ENCODE data around the gene TRMT44.
"Not testable (repeated sequence)": the region's sequence is repeated elsewhere in the genome, so short reads cannot be mapped to it uniquely, and the experiment has no call there.

TRMT44 gene

DNA sequence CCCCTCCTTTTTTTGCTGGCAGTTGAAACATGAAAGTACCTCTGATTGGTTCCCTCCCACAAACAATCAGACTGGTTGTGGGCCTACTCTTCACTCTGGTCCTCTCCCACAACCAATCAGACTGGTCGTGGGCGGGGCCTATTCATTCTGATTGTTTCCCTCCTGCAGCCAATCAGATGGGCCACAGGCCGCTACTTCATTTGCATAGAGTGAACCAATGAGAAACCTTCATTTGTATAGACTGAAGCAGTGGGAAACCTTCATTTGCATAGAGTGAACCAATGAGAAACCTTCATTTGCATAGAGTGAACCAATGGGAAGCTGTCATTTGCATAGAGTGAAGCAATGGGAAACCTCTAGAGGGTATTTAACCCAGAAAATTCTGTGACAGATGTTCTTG is 55.2 kb downstream of the TRMT44 start:
- no peak for DNase-seq

DNA sequence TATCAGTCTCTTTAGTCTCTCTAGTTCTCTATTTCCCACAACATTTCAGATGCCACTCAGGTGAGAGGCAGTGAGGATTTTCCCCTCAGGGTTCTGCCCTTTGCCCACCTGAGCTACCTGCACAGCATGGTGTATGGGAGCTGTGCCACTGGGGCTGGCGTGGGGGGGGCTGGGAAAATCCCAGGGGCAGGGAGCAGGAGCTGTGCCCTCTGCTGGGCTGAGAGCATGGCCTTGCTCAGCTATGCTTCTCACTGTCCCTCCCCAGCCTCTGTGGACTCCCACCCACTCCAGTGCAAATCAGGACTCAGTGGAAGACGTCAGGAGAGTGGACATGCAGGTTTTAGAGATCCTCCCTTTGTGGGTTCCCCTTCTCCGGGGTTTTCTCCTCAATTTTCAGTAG is 57.2 kb downstream of the TRMT44 start:
- no peak for DNase-seq

DNA sequence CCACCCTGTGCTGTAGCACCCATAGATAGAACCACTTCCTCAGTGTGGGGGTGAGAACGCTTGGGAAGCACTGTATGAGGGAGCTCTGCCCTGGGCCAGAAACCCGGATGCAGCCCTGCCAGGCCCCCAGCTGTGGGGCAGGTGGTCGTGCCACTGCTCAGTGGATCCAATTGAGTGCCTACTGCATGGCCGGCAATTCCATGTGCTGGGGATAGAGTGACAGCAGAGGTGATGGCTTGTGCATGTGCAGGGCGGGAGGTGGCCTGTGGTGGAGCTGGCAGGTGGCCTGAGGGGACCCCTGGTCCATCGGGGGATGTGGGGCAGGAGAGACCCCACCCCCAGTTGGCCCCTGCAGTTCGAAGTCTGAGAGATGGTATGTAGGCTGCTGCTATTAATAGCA is 60.4 kb downstream of the TRMT44 start:
- no peak for DNase-seq

DNA sequence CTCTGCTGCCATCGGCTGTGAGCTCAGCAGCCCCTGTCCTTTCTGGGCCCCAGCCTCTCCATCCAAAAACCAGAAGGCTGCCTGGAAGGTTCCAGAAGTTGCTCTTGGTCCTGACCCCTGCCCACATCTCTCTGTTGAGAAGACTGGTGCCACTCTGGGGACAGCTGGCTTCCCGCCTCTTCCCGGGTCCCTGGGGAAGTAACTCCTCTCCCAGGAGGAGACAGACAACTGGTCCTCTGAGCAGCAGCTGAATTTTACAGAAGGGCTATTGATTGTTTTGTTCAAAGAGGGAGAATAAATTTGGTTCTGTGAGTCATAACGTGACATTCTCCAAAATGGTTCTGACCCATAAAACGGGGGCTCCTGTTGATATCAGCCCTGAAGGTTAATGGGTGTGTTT is 61.2 kb downstream of the TRMT44 start:
- DNase-seq, result no peak

DNA sequence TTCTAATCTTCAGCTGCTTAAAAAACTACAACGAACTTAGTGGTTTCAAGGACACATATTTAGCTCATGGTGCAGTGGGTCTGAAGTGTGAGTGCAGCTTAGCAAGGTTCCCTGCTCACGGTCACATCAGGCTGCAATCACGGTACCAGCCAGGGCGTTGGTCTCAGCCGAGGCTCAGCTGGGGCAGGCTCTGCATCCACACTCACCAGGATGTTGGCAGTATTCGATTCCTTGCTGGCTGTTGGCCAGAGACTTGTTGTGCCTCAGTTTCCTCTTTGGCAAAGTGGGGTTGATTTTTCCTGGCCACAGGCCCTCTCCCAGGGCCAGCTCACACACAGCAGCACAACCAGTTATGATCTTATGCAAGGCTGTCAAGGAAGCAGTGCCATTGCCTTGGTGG is 61.8 kb downstream of the TRMT44 start:
- no peak for DNase-seq

DNA sequence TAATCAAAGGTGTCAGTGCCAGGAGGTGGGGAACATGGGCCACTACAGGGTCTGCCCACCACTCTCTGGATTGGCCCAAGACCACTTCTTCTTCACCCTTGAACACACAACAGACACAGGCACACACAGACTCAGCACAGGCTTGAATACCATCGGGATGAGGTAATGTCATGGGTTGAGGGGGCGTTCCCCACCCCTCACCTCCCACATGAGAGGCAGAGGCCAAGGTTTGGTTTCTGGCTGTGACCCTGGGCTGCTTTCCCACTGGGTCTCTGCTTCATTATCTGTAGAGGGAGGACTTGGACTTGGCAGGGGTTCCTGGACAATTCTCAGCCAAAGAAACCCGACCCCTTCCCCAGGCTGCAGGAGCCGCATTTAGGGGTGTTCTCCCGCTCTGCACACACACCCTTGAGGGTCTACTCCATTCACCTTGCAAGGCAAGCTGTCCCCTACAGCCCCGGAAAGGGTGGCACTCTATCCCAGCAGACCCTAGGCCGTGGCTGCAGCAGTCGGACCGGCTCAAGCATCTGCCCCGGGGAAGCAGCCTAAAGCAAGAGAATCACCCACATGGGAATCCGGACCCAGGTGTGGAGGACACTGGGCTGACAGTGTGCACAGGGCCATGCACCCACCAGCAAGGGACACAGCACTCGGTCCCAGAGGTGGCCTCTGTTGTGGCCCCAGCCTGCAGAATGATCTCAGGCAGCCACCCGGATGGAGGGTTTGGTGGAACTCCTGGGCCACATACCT is 62.4 kb downstream of the TRMT44 start:
- DNase-seq, result no peak

DNA sequence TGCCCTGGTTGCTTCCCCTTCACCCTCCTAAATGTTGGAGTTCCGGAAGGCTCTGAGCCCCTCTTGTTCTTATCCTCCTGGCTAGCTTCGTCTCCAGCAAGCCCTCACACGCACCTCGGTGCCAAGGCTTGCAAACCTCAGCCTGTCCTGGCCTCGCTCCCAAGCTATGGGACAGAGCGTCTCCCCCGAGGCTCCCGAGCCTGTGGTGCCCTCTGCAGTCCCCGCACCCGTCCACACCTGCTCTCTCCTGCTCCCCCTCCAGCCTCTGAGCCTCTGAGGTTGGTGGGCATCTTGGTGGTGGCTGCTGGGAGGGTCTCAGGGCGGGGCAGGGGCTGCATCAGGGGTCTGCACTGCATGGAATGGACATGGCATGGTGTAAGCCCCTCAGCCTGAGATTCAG is 63.2 kb downstream of the TRMT44 start:
- DNase-seq, result no peak

DNA sequence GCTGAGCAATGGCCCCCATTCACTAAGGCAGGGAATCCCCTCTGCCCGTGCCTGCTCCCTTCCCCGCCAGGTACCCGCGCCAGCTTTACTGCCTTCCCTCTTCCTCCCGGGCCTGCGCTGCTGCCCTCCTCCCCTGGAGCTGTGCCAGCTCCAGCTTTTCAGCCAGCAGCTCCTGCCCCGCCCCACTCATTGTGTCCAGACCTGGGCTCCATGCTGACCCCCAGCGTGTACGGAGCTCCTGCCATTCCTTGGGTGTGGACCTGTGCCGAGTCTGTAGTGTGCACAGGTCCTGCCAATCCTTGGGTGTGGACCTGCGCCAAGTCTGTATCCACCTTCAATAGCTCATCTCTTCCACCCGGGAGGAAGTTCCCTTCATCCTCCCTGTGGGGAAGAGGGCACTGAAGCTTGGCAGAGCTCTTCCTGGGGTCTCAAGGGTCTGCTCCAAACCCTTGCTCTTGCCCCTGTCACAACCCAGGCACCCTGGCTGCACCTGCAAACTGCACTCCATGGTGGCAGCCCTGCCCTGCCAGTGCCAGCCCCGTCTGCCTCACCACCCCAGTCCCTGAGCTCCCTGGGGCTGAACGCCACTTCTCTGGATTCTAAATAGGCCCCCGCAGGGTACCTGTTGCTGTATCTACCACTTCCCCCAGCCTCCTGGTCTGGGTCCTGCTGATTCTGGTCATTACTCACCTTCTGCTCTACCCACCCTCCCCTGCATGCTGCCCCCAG is 63.9 kb downstream of the TRMT44 start:
- no peak for DNase-seq

DNA sequence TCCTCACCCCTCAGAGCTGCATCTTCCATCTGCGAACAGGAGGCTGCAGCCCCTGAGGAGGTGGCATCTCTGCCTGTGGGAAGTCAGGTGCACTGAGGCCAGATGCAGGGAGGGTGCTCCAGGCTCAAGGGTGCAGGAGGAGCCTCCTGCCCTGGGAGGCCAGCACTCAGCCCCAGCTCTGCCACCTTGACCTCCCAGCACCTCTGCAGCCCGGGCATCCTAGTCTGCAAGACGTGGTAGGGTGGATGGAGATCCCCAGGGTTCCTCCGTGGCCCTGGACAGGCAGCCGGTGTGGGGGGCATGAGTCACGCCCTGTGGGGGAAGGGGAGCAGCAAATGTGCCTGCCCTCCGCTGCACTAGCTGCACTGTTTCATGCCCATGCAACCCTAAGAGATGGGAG is 64.7 kb downstream of the TRMT44 start:
- no peak for DNase-seq

DNA sequence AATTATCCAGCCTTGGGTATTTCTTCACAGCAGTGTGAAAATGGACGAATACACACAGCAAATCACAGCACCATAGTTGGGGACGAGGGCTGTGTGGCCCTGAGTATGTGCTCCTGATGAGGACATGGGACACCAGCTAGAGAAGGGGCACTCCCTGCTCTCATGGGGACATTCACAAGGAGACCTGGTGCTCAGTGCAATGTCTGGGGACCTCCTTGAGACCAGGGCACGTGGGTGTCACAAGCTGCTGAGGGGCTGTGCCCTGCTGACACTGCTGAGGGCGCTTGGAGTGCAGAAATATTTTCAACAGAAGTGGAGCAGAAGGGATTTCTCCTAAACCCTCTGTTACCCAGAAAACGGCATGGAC is 65.4 kb downstream of the TRMT44 start:
- DNase-seq, result no peak

DNA sequence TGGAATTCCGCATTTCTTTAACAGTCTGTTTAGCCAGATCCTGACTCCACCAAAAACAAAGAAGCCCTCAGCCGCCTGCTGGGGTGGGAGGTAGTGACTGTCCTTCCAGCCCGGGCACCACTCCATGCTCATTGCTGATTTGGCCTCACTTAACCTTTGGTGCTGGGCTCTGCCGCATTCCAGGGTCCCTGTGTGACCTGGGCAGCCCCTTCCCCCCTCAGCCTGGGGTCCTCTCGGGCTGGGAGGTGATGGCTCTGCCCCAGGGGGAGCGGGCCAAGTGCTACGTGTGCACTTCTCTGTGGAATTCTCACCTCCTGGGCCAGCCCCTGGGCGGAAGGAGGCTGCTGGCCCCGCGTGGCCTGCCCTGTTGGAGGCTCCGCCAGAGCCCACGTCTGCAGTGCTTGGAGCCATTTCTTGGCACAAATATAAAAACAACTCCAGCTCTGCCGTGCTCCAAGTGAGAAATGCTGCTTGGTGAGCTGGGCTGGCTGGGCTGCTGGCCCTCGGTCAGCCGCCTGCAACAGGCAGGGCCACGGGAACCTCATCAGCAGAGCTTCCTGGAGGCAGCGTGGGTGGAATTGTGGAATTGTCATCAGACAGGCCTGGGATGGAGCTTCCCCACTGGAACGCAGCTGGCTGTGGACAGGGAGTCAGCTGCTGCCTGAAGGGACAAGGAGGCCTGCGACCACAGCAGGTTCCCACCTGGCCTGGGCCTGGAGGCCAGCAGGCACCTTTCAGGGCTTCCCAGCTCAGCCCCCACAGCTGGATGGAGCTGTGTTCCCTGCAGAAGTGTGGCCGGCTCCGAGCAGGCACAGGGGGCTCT is 66.0 kb downstream of the TRMT44 start:
- DNase-seq, result no peak

DNA sequence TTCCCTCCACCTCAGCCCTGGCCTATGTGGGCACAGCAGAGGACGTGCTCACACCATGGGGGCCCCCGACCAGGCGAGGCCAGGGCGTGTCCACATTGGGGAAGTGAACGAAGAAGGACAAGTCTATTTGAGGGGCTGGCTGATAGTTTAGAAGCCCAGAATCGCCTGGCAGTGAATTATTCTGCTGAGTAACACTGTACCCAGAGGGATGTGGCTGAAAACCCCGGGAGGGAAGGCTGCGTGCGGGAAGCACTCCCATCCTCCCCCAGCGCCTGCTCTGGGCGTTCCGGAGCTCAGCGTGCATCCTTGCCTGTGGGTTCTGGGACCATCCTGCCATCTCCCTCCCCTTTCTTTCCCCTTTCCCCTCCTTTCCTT is 66.6 kb downstream of the TRMT44 start:
- DNase-seq, result no peak

DNA sequence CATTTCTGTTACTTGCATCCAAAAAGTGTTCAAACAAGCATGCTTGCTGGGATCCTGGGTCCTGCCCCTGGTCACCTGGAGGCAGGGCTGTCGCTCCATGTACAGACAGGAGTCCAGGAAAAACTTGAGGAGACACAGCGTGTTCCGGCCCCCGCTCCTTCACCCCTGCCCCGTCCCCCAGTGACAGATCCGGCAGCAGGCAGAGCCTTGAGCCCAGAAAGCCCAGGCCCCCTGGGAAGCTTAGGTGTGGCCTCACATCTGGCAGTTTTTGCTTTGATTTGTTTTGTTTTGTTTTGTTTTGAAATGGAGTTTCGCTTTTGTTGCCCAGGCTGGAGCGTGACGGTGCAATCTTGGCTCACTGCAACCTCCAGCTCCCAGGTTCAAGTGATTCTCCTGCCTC is 67.0 kb downstream of the TRMT44 start:
- DNase-seq, result no peak

DNA sequence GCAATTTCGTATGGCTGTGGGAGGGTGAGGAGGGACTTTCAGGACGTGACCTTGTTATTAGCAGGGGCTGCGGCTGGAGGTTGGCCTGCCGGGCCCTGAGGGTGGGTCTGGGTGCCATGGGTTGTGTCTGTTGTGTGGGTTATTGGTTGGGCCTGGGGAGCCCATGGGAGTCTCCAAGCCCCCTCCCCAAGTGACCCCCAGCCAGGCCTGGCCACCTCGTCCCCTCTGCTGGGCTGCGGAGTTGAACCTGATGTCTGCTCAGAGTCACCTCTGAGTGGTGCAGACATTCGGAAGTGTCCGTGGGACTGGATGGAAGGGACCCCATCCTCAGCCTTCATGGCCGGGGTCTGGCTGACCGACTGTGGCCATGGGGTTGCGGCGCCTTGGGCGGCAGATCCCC is 67.7 kb downstream of the TRMT44 start:
- no peak for DNase-seq

DNA sequence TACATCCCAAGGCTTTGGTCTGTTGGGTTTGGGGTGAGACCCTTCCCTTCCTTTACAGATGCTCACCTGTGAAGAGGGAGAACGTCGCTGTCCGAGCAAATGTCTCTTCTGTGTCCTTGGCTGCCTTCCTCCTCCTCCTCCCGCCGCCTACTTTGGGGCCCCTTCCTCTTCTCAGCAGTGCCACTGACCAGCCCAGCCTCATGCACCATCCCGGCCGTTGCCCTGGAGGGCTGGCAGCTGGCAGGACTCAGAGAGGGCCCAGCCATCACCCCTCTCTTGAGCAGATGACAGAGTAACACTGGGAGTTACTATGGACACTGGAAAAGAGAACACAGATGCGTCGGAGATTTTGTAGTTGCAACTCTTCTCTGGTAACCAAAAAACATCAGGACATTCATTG is 68.2 kb downstream of the TRMT44 start:
- no peak for DNase-seq

DNA sequence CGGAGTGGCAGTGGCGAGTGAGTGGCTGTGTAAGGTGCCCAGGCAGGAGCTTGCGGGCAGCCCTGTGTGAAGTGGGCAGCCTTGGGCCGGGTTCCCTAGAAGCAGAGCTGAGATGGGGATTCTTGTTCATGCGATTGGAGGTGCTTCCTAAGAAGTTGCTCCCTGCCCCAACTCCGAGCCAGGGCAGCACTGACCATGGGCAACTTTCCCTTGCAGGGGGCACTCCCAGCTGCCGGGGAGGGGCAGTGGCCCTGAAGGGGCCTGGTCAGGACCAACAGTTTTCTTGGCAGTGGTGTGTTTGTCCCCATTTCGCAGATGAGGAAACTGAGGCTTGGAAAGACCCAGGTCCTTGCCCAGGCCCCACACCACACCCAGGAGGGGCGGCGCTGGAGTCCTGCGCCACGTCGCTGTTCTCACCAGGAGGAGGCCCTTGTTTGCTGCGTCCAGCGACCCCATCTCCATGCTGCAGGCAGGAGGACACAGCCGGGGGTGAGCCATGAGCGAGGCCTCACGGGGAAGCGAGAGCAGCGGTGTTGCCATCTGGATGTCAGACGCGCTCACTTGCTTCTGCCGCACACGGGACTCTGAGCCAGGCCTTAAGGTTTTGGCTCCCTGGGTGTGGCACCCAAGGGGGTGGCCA is 68.9 kb downstream of the TRMT44 start:
- no peak for DNase-seq

DNA sequence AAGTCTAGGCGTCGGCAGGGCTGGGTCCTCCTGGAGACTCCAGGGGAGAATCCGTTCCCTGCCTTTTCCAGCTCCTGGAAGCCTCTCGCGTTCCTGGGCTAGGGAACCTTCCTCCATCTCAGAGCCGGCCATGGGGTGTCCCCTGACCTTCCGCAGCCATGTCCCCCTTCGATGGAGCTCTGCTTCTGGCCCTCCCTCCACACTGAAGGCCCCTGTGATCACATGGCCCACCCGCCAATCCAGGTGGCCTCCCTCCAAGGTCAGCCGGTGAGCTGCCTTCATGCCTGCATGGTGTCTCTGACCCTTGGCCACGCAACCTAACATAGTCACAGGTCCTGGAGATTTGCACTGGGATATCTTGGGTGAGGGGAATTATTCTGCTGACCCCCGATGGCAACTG is 69.6 kb downstream of the TRMT44 start:
- no peak for DNase-seq

DNA sequence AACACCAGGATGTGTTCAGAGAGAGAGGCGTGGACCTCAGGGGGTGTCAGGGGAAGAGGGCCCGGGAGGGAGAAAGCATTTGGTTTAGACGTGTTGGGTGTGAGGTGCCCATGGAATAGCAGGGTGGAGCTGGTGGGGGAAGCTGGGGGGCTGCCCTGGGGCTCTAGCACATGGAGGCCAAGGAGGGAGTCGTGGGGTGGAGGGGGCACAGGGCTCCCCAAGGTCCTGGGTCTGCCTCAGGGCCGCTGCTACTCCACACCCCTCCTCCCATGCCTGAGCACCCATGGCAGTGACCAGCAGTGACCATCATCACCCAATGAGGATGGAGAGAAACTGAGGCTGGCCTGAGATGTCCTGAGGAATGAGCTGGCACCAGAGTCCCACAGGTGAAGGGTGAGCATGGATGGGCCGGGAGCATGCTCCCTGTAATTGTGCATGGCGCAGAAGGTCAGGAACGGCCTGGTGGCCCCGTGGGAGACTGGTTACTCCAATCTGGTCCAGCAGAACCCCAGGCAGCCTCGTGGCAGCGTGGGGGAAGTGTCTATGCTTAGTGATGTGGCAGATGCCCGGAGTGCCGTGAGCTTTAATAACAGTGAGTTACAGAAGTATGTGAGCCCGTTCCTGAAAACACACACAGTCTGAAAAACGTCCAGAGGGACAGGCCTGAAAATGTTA is 70.2 kb downstream of the TRMT44 start:
- DNase-seq, result no peak

DNA sequence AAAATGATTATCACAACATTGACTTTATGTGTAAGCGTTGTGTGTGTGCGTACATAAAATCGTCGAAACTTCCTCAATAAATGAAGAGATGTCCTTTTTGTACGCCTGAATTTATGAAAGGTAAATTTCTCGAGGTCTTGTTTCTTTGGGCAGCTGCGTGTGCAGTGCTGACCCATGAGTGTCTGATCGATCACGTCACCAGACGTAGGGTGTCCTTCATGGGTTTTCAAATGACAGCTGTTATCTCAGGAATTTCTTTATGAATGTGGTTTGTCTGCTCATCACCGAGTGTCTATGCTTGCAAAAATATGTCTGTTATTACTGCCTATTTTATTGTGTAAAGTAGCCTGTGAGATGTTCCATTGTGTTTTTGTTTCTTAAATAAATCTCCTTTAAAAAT is 71.9 kb downstream of the TRMT44 start:
- no peak for DNase-seq

DNA sequence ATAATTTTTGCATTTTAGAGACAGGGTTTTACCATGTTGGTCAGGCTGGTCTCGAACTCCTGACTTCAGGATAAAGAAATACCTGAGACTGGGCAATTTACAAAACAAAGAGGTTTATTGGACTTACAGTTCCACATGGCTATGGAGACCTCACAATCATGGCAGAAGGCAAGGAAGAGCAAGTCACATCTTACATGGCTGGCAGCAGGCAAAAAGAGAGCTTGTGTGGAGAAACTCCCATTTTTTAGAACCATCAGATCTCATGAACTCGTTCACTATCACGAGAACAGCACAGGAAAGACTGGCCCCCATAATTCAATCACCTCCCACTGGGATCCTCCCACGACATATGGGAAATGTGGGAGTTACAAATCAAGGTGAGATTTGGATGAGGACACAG is 72.5 kb downstream of the TRMT44 start:
- DNase-seq, result not testable (repeated sequence)

DNA sequence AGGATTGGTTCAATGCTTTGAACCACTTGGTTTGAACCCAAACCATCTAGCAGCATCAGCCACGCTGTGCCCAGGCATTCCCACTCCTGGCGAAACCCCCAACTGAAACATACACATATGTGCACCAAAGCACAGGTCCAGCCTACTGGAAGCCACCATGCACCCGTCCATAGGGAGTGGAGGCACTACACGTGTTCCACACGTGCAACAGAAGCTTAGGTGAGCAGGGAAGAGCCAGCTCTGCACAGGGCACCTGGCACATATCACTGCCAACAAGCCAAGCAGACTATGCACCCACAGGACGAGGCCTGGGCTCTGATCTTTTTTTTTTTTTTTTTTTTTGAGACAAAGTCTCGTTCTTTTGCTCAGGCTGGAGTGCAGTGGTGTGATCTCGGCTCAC is 73.4 kb downstream of the TRMT44 start:
- no peak for DNase-seq

DNA sequence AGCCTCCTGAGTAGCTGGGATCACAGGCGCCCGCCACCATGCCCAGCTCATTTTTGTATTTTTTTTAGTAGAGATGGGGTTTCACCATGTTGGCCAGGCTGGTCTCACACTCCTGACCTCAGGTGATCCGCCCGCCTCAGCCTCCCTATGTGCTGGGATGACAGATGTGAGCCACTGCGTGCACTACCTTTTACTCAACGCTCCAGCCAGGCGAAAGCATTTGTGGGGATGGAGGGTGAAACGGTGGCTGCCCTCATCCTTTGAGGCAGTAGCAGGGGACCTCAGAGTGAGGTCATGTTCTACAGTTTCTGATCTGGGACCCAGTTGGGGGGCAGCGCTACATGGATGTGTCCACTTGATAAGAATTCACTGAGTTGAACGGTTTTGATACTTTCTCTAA is 73.8 kb downstream of the TRMT44 start:
- no peak for DNase-seq

All from activated CD4-positive, alpha-beta T cell treated with anti-CD3 and anti-CD28 coated beads, Interleukin-2, Interleukin-6, amounts not matched to agents 100 ng/mL and 50 ng/mL, durations not matched to agents 16 hours and 8 hours (primary cell).